HG03575 (cell line): ENCODE data around the gene ZNF451.
A peak's percentile ranks its signal among the peaks of the same experiment; 100 is the strongest.
"Not testable (repeated sequence)": the region's sequence is repeated elsewhere in the genome, so short reads cannot be mapped to it uniquely, and the experiment has no call there.

Experiments
- ATAC-seq: cut with Tn5 transposase; IDR thresholded peaks from one replicate; pipeline ENCODE4 v1.9.1; 2021; ENCODE audit not compliant: unreplicated experiment, insufficient number of reproducible peaks, low FRiP score; ENCODE audit errors: extremely low read depth

ZNF451 gene

DNA sequence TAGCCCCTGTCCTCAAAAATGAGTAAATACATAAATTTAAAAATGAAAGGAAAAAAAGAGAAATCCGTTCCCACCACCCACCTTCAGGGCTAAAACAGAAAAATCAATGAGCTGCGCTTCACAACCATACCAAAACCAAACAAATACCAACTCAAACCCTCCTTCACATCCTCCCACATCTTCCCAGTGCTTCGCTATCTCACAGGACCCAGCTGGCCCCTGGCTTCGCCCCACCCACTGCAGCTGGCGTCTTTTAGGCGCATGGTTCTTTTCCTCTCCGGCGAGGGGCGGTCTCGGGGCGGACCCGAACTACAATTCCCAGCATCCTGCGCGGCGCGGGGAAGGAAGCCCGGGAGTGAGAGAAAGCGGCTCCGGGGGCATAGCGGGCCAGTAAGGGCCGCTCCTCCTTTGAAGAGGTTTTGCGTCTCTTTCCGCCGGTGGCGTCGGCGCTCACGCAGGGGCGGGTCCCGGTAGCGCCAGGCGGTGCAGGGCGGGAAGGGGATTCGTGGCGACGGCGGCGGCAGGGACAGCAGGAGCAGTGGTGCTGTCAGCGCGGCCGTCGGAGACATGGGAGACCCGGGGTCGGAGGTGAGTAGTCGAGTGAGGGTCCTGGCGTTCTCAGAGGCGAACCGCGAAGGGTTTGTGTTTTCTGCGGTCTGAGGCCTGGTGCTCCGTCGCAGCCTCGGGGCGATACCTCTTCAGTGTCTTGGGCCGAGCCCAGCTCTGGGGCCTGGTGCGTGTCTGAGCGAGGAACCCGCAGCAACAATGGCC is at the start of gene ZNF451:
Gene ZNF451, plus strand, starts transcription at position 502 of the 771 bp plus-strand sequence. Its CDS starts 66 bp downstream, at position 568.
- peak; percentile 89 for ATAC-seq

DNA sequence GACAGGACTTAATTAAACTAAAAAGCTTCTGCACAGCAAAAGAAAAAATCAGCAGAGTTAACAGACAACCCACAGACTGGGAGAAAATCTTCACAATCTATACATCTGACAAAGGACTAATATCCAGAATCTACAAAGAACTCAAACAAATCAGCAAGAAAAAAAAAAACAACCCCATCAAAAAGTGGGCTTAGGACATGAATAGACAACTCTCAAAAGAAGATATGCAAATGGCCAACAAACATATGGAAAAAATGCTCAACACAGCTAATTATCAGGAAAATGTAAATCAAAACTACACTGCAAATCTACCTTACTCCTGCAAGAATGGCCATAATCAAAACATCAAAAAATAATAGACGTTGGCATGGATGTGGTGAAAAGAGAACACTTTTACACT is 45.9 kb upstream of the ZNF451 start:
- not testable (repeated sequence) for ATAC-seq

DNA sequence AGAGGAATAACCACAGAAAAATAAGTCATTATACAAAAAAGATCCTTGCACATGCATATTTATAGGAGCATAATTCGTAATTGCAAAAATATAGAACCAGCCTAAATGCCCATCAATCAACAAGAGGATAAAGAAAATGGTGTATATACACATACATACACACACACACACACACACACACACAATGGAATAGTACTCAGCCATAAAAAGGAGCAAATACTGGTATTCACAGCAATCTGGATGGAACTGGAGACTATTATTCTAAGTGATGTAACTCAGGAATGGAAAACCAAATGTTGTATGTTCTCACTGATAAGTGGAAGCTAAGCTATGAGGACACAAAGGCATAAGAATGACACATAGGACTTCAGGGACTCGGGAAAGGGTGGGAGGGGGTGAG is 45.4 kb upstream of the ZNF451 start:
- no peak for ATAC-seq

- ATAC-seq: peak; percentile 67
Observed at GRCh38 chr6:57046332-57047256, 43.4 kb upstream of the ZNF451 start, which contains the start of gene KIAA1586. KIAA1586 (plus strand) TSS chr6:57046693; CDS start chr6:57046756, 63 bp downstream.

DNA sequence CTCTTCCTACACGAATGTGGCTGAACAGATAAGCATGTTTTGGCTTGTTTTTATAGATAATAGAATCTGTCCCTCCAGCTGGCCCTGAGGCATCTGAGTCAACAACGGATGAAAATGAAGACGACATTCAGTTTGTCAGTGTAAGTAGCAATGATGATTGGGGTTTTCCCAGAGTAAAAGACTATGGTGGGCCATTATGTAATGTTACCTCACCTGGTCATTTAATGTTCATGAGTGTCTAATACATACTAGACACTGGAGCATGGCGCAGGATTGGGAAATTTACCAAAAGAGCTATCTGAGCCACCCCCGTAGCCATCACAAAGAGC is 42.8 kb upstream of the ZNF451 start:
- not testable (repeated sequence) for ATAC-seq

DNA sequence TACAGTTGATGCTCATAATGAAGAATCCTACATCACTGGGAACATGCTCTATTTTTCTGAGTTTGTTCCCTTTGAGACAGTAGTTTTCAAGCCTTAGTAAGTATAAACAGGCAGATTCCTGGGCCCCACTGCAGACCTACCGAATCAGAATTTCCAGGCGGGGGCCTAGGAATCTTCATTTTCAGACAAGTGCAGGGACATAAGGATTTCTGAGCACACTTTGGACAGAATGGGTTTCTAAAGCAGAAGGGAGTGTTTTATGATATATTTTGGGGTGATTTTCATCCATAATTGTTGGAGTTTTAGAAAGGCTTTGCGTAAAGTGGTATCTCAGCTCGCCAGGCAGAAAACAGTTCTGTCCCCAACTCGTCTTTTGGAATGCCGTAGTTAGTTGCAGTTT is 42.1 kb upstream of the ZNF451 start:
- ATAC-seq: not testable (repeated sequence)

- no peak for ATAC-seq
Observed at GRCh38 chr6:57048577-57048976, 41.4 kb upstream of the ZNF451 start.

DNA sequence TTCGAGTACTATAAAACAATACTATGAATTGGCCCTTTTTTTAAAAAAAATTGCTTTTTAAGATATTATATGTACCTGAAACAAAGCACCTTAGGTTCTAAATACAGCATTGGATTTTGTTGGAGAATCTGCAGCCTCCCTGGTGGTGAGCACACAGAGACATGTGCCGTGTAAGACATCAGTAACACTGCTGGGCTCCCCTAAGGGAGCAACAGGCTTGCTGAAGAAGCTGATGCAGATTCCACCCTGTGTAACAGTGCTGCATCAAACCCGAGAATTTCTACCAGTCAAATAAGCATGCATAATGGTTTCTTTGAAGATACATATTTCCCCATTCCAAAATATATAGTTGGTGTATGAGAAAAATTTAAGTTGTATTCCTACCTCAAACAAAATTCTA is 26.1 kb upstream of the ZNF451 start:
- no peak for ATAC-seq

GRCh38 chr6:57064809-57065208 is 25.2 kb upstream of the ZNF451 start:
- ATAC-seq: no peak

DNA sequence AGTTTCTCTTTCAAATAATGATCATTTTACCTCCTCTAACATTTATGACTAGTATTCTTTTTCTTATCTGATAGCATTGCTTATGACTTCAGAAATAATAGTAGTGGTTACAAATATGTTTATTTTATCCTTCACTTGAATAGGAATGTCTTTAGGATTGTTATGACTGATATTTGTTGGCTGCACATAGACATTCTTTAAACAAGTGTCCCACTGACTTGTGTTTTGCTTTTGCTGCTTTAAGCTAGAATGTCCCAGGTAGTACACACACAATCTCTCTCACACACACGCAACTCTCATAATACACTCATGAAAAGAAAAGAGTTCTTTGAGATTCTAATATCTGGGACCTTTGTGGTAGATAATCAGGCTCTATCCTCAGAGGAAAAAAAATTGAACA is 21.9 kb upstream of the ZNF451 start:
- ATAC-seq: no peak

DNA sequence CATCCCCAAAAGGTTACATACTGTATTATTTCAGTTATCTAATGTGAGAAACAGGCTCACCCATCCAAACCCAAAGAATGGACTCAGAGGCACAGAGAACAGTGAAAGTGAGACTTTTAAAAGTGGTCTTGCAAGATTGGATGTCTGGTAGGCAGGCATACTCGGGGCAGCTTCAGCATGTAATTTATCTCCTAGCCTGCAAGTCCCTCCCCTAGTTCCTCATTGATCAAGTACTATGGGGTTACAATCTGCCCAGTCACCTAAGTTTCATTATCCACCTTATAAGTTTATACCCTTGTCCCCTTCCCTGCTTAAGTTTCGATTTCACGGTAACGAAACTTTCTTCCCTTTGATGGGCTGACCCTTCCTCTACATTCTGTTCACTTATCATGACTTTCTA is 20.8 kb upstream of the ZNF451 start:
- ATAC-seq: no peak

- ATAC-seq: no peak
Observed at GRCh38 chr6:57069920-57070331, 20.1 kb upstream of the ZNF451 start.

- ATAC-seq: no peak
Observed at GRCh38 chr6:57072108-57072507, 17.9 kb upstream of the ZNF451 start.

DNA sequence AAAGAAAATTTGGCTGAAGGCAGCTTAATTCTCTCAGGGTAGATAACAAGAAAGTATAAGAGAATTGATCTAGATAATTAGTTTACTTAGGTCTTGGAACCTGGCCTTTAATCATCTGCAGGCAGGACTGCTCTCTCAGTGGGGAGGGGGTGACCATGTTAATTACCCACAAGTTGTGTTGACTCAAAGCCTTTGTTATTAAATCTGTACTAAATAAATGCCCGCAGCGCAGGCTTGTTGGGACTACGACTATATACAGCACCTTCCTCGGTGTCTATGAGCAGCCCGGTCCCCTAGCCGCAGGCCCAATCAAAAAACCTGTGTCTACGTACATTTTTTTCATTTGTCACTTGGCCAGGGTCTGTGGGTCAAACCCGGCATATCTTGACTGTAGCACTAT is 15.6 kb upstream of the ZNF451 start:
- no peak for ATAC-seq

GRCh38 chr6:57075092-57075491 is 14.9 kb upstream of the ZNF451 start:
- no peak for ATAC-seq

DNA sequence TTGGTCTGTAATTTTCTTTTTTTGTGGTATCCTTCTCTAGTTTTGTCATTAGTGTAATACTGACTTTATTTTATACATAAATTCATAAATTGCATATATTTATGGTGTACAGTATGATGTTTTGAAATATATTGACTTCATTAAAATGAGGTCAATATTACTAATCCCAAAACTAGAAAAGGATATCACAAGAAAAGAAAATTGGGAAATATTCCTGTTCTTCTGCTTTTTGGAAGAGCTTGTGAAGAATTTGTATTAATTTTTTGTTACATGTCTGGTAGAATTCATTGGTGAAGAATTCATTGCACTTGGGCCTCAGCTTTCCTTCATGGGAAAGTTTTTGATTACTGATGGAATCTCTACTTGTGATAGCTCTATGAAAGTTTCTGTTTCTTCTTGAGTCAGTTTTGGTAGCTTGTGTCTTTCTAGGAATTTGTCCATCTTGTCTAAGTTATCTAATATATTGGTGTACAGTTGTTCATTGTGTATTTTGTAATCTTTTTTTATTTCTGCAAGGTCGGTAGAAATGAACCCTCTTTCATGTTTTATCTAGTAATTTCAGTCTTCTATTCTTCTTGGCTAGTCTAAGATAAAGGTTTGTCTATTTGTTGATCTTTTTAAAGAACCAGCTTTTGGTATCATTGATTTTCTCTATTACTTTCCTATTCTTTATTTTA is 11.3 kb upstream of the ZNF451 start:
- ATAC-seq: no peak

DNA sequence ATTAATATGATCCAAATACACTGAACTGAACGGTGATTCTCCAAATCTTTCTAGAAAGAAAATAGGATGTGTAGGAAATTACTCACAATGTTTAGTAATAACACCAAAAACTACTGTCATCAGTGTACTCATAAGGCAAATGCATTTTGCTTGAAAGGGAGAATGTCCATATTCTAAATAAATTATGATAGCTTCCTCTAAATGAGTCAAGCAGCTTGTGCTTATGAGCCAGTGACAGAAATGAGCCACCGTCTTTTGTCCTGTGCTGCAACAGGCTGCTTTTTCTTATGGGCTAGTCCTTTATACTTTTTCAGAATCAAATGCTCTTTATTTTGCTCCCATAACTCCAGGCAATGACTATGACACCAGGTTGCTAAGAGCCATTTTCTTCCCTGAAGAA is 4.5 kb upstream of the ZNF451 start:
- no peak for ATAC-seq

DNA sequence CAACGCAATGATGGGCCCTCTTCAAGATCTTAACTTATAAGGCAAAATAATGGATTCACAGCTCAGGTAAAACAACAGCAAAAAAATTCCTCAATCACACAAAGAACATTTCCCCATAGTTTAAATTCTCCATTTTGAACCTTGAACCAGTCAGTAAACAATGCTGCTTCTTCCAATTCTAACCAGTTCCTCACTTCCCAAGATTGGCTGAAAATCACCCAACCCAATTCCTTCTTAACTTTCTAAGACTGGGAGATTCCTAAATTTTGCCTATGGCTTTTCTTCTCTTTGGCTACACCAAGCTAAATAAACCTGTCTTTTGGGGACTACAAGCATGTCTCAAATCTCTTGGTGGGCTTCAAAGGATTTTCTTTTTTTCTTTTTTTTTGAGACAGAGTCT is 3.1 kb upstream of the ZNF451 start:
- no peak for ATAC-seq

GRCh38 chr6:57087916-57088315 is 2.1 kb upstream of the ZNF451 start:
- no peak for ATAC-seq

DNA sequence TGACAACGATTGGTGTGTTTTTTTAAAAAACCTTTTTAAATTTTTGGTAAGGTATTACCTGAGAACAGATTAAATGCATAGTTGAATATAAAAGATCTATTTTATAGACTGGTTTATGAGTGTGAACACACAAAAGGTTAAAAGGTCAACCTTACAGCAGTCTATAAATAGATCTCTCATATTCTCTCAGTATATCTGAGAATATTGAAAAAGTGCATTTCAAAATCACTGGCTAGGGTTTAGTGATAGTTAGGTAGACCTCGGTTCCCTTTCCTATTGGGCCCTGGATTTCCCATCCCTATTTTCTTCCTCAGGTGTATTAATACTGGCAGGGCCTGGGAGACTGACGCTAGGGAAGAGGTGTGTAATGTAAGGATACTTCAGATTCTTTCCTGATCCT is 723 bp upstream of the ZNF451 start:
- no peak for ATAC-seq
